Large intestine (tissue), 3 donors: Measurements from ENCODE around the gene KSR2. TPM values are rescaled to one million over a fixed set of nuclear protein-coding genes. Genes with fewer than 3 reads are reported as not detected.
"Not testable (repeated sequence)": the region's sequence is repeated elsewhere in the genome, so short reads cannot be mapped to it uniquely, and the experiment has no call there.

Experiments
- DNase-seq, 2 donors: peaks; one replicate each; pipeline versions ENCODE4 v3.0.0 to v3.0.0-alpha.2; 2013
- H3K27ac ChIP-seq: one replicate; pipeline ENCODE4 v1.5.1; 2013; ENCODE audit warnings: low read length
- H3K27me3 ChIP-seq: 2 replicates; pipeline ENCODE4 v1.6.1; 2013; ENCODE audit warnings: low read length; ENCODE audit not compliant: control insufficient read depth, insufficient read depth
- H3K36me3 ChIP-seq: 2 replicates; pipeline ENCODE4 v1.6.1; 2013; ENCODE audit warnings: low read length; ENCODE audit not compliant: control insufficient read depth, insufficient read depth
- H3K4me1 ChIP-seq: one replicate; pipeline ENCODE4 v1.6.1; 2013; ENCODE audit warnings: low read length; ENCODE audit not compliant: control insufficient read depth, insufficient read depth
- H3K4me3 ChIP-seq: one replicate; pipeline ENCODE4 v1.5.1; 2013; ENCODE audit warnings: low read length
- H3K9me3 ChIP-seq: one replicate; pipeline ENCODE4 v1.6.1; 2013; ENCODE audit warnings: mild to moderate bottlenecking, low read depth, low read length, moderate library complexity; ENCODE audit not compliant: control insufficient read depth
- WGBS: methylation state at CpG from one replicate; pipeline ENCODE4 v1.1.5; 2013; ENCODE audit warnings: low lambda C conversion rate; ENCODE audit not compliant: insufficient coverage; 5-methylcytosine and 5-hydroxymethylcytosine counted together
- polyA plus RNA-seq: library from polyadenylated mRNA; unstranded; fragments of 120-200 nt; gene quantifications from one replicate; pipeline ENCODE4 v1.2.1, GENCODE V29; 2013

The KSR2 gene
- polyA plus RNA-seq, 1 donor, result 0.61 TPM

- no peak for DNase-seq
- H3K27ac ChIP-seq, result no peak overlapping the region
- no peaks in the 10 kb centered on the region for H3K27me3 ChIP-seq
- H3K36me3 ChIP-seq, result no peaks in the 10 kb centered on the region
- 33% methylated on average over 1 of the region's 2 CpGs for WGBS
- no peaks in the 10 kb centered on the region for H3K4me1 ChIP-seq
- H3K9me3 ChIP-seq, result no peaks in the 10 kb centered on the region
- no peak overlapping the region for H3K4me3 ChIP-seq
Measured at GRCh38 chr12:117766008-117766407, 202.8 kb downstream of the KSR2 start.

- no peak overlapping the region for H3K27ac ChIP-seq
- no peak for DNase-seq
- WGBS, result no CpG with 5 or more reads among the region's 2 CpGs
Measured at GRCh38 chr12:117762143-117762542, 206.6 kb downstream of the KSR2 start.

DNA sequence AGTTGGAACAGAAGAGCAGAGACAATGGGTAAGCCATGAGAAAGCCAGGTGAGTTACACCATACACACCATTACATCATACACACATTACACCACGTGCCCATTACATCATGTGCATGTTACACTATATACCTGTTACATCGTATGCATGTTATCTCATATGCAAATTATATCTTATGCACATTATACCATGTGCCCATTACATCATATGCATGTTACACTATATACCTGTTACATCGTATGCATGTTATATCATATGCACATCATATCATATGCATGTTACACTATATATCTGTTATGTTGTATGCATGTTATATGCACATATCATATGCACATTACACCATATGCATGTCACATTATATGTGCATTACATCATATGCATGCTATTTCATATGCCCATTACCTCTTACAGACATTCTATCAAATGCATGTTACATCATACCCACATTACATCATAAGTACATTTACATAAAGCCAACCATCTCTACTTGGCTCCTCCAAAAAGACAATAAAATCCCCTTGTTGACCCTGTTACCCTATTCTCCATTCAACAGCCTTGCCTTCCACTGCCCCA is 207.2 kb downstream of the KSR2 start:
- 100% methylated on average over 2 of the region's 3 CpGs for whole genome bisulfite sequencing
- no peak for DNase-seq
- Histone ChIP-seq H3K4me1 (no peaks in the 10 kb centered on the region), H3K36me3 (no peaks in the 10 kb centered on the region), H3K4me3 (no peak overlapping the region), H3K9me3 (peaks cover 3% of the 10 kb centered on the region), H3K27ac (no peak overlapping the region), H3K27me3 (no peaks in the 10 kb centered on the region)

More at GRCh38 chr12:117762143-117762542, 206.6 kb downstream of the KSR2 start:
- H3K9me3 ChIP-seq, result peaks cover 3% of the 10 kb centered on the region
- no peaks in the 10 kb centered on the region for H3K27me3 ChIP-seq
- no peaks in the 10 kb centered on the region for H3K4me1 ChIP-seq
- H3K36me3 ChIP-seq, result no peaks in the 10 kb centered on the region
- H3K4me3 ChIP-seq, result no peak overlapping the region

GRCh38 chr12:117760990-117761389 is 207.8 kb downstream of the KSR2 start:
- H3K4me1 ChIP-seq, result no peaks in the 10 kb centered on the region
- H3K9me3 ChIP-seq, result peaks cover 3% of the 10 kb centered on the region
- H3K4me3 ChIP-seq, result no peak overlapping the region
- no CpG with 5 or more reads among the region's 39 CpGs for WGBS
- no peaks in the 10 kb centered on the region for H3K36me3 ChIP-seq
- no peak overlapping the region for H3K27ac ChIP-seq
- no peaks in the 10 kb centered on the region for H3K27me3 ChIP-seq
- no peak for DNase-seq

DNA sequence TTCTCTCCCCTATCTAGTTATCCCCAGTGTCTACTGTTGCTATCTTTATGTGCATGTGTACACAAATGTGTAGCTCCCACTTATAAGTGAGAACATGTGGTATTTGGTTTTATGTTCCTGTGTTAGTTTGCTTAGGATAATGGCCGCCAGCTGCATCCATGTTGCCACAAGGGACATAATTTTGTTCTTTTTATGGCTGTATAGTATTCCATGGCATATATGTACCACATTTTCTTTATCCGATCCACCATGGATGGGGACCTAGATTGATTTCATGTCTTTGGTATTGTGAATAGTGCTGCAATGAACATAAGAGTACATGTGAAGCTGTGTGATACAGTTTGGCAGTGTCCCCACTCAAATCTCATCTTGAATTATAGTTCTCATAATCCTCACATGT is 218.1 kb downstream of the KSR2 start:
- DNase-seq, result no peak
- no peaks in the 10 kb centered on the region for H3K27me3 ChIP-seq
- no peaks in the 10 kb centered on the region for H3K36me3 ChIP-seq
- no peaks in the 10 kb centered on the region for H3K9me3 ChIP-seq
- H3K4me3 ChIP-seq, result no peak overlapping the region
- no CpG with 5 or more reads among the region's 2 CpGs for WGBS
- H3K27ac ChIP-seq, result no peak overlapping the region
- H3K4me1 ChIP-seq, result no peaks in the 10 kb centered on the region

DNA sequence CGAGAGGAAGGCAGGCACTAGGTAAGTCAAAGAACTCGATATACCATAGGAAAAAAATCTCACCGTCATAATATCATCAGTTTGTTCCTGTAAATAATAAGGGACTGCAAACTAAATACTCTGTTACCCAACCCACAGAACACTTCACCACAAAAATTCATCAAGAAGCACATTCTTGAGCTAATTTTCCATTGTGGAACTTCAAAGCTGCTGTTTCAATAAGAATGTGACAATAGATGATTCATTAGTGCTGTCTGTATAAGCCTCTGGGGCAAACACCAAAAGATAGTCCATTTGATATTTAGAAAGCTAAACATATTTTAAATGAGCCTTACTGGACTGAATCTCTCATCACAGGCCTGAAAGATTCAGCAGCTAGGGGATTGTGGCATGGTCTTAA is 219.4 kb downstream of the KSR2 start:
- WGBS, result 94% methylated on average over 2 of the region's 3 CpGs
- H3K9me3 ChIP-seq, result no peaks in the 10 kb centered on the region
- H3K4me1 ChIP-seq, result no peaks in the 10 kb centered on the region
- no peaks in the 10 kb centered on the region for H3K36me3 ChIP-seq
- no peaks in the 10 kb centered on the region for H3K27me3 ChIP-seq
- H3K4me3 ChIP-seq, result no peak overlapping the region
- H3K27ac ChIP-seq, result no peak overlapping the region
- DNase-seq, result no peak

GRCh38 chr12:117746358-117746757 is 222.4 kb downstream of the KSR2 start:
- H3K27ac ChIP-seq, DNase-seq, H3K4me3 ChIP-seq, H3K27me3 ChIP-seq, H3K36me3 ChIP-seq, H3K9me3 ChIP-seq, H3K4me1 ChIP-seq: not testable (repeated sequence)

DNA sequence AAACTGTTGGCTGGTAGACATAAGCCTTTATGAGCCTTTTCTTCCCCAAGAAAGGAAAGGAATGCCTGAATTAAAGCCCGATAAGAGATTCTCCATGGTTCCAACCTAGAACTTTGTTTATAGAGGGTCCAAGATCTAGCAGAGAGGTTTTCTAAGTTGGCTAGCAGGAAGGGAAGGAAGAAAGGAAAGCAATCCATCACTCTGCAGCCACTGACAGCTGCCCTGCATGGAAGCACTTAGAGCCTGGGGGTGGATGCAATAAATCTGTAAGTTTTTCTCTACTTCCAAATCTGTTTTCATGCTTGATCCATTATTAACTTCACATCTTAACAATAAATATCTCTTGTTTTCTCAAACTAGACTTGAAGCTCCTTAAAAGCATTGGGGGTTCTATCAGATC is 224.4 kb downstream of the KSR2 start:
- H3K9me3 ChIP-seq, result no peaks in the 10 kb centered on the region
- no peaks in the 10 kb centered on the region for H3K36me3 ChIP-seq
- no peaks in the 10 kb centered on the region for H3K27me3 ChIP-seq
- no peak overlapping the region for H3K4me3 ChIP-seq
- no peaks in the 10 kb centered on the region for H3K4me1 ChIP-seq
- H3K27ac ChIP-seq, result no peak overlapping the region
- no peak for DNase-seq
- WGBS, result no CpG with 5 or more reads among the region's 1 CpG

GRCh38 chr12:117743761-117744160 is 225.0 kb downstream of the KSR2 start:
- H3K4me3 ChIP-seq, result no peak overlapping the region
- no peaks in the 10 kb centered on the region for H3K9me3 ChIP-seq
- H3K36me3 ChIP-seq, result no peaks in the 10 kb centered on the region
- no peaks in the 10 kb centered on the region for H3K4me1 ChIP-seq
- H3K27ac ChIP-seq, result no peak overlapping the region
- WGBS, result no CpG with 5 or more reads among the region's 1 CpG
- no peak for DNase-seq
- H3K27me3 ChIP-seq, result no peaks in the 10 kb centered on the region

- DNase-seq, result no peak
- H3K36me3 ChIP-seq, result no peaks in the 10 kb centered on the region
Measured at GRCh38 chr12:117742721-117743120, 226.1 kb downstream of the KSR2 start.

GRCh38 chr12:117738233-117738632 is 230.6 kb downstream of the KSR2 start:
- Histone ChIP-seq H3K4me1 (no peaks in the 10 kb centered on the region), H3K27ac (no peak overlapping the region), H3K4me3 (no peak overlapping the region), H3K9me3 (no peaks in the 10 kb centered on the region), H3K36me3 (no peaks in the 10 kb centered on the region), H3K27me3 (no peaks in the 10 kb centered on the region)
- DNase-seq, result no peak
- no CpG with 5 or more reads among the region's 6 CpGs for WGBS

More at GRCh38 chr12:117742721-117743120, 226.1 kb downstream of the KSR2 start:
- Histone ChIP-seq H3K27ac (no peak overlapping the region), H3K4me3 (no peak overlapping the region), H3K4me1 (no peaks in the 10 kb centered on the region), H3K9me3 (no peaks in the 10 kb centered on the region), H3K27me3 (no peaks in the 10 kb centered on the region)
- WGBS, result 100% methylated on average over 1 of the region's 4 CpGs
